ENCODE data around the gene CORO7.

Gene CORO7

DNA sequence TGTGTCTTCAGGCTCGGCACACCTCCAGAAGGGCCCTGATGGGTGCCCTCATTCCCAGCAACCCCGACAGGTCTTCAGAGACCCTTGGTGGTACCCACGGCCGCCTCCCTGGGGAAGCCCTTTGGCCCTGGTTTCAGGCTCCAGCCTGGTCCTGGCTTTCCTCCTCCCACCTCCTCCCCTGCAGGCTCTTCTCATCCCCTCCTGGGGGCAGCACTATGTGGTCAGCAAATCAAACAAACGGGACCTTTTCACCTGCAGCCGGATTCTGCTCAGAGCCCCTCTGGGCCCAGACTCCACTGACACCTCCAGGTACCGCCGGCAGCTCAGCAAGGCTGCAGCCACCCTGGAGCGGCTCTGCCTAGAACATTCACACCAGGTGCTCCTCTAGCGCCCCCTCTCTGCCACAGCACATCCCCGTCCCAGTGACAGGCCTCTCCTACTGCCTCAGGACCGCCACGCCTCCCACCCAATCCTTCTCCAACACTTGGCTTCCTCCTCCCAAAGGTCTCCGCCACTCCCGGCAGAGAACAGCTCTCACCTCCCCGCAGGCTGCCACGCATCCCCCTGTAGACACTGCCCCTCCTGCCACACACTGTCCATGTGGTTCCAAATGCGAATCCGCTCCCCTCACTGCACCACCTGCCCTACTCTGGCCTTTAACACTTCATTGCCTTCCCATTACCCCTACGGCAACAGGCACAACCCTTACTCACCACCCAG lies 12.0 kb downstream of the CORO7 start:
- POLR2A ChIA-PET, result interaction anchor here (0.5 to 1.3 kb wide), 2 partner anchors 11 to 24 kb away, joined by 3 to 6 read pairs; no protein-coding TSS in a partner anchor
- CTCF ChIA-PET, result interaction anchor here (0.8 to 7.4 kb wide), 14 partner anchors 8 to 150 kb away, joined by 3 to 100 read pairs (median 15); partner anchors contain the start of genes CORO7, PAM16 and VASN
- DNase-seq (ENCODE audit: extremely low spot score), result no peak
- TF ChIP-seq, protein P1, sequence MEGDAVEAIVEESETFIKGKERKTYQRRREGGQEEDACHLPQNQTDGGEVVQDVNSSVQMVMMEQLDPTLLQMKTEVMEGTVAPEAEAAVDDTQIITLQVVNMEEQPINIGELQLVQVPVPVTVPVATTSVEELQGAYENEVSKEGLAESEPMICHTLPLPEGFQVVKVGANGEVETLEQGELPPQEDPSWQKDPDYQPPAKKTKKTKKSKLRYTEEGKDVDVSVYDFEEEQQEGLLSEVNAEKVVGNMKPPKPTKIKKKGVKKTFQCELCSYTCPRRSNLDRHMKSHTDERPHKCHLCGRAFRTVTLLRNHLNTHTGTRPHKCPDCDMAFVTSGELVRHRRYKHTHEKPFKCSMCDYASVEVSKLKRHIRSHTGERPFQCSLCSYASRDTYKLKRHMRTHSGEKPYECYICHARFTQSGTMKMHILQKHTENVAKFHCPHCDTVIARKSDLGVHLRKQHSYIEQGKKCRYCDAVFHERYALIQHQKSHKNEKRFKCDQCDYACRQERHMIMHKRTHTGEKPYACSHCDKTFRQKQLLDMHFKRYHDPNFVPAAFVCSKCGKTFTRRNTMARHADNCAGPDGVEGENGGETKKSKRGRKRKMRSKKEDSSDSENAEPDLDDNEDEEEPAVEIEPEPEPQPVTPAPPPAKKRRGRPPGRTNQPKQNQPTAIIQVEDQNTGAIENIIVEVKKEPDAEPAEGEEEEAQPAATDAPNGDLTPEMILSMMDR (IDR thresholded peaks at IDR 0.05; ENCODE audit: control extremely low read depth, extremely low read depth, low read depth, missing control alignments), result peak; percentile 41

DNA sequence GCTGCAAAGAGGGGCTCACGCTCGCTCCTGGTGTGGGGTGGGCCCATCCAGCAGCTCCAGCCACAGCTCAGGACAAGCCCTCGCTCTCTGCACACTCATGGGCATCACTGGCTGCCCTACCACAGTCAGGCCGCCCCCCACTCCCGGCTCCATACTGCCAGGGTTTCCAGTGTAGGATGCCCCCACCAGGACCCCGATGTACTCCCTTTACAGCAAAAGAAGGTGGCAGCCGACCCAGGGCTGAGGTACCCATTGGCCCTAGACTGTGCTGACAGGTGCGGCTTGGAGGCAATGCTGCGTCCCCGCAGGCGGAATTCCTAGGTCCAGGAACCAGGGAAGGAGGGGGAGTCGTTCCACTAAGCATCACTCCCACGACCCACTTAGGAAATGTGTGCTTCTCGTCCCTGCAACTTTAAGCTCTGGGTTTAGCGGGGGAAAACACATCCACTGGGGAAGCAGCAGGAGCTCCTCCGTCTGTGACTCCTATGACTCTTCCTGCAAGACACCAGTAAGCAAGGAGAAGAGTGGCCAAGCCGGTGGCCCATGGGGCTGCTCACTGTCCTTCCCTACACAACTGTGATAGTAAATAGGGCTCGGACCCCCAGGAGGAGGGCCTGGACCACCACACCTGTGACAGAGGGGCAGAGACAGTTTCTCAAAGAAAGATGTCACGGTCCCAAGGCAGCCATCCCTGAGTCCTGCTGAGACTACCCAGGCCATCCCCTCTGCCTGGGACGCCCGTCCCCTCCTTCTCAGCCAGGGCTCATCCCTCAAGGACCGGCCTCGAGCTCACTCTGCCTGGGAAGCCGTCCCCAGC lies 13.1 kb downstream of the CORO7 start:
- ChIA-PET POLR2A (no interaction called here), CTCF (interaction anchor here (0.7 to 7.4 kb wide), 42 partner anchors 8 to 433 kb away, joined by 3 to 100 read pairs (median 6); partner anchors contain the start of genes CORO7, DNAAF8, MGRN1 and PAM16)
- TF ChIP-seq, protein P1 (IDR thresholded peaks at IDR 0.05; ENCODE audit: control extremely low read depth, extremely low read depth, low read depth, missing control alignments), result no peak
- no peak for DNase-seq (ENCODE audit: extremely low spot score)

DNA sequence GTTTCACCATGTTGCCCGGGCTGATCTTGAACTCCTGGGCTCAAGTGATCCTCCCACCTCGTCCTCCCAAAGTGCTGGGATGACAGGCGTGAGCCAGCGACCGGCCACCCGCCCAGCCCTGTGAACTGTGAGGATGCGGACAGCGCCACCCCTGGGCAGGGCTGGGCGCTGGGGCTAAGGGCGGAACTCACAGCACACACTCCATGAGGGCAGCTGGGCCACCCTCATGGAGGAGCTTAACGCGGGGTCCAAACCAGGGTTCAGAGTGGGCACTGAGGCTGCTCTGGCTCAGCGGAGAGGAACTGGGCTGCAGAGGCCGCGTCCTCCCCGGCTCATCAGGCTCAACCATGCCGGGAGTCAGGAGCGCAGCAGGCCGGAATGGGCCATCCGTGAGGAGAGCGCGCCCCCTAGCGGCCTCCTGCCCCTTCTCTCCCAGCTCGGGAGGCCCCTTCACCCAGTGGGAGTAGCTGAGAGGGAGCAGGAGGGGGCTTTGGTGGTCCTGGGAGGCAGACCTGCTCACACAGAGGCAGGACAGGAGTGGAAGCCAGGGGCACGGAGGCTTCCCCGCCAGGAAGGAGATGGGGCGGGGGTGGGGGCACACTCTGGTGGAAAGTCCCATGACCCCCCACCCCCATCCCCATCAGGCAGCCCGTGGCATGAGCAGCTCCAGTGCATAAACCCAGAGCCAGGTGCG lies 13.8 kb downstream of the CORO7 start:
- peak; percentile 90 for DNase-seq (ENCODE audit: extremely low spot score)
- TF ChIP-seq, protein P1 (IDR thresholded peaks at IDR 0.05; ENCODE audit: control extremely low read depth, extremely low read depth, low read depth, missing control alignments), result peak; percentile 97
- POLR2A ChIA-PET, result no interaction called here
- CTCF ChIA-PET, result interaction anchor here (0.7 to 7.4 kb wide), 41 partner anchors 7 to 432 kb away, joined by 3 to 100 read pairs (median 5); partner anchors contain the start of genes CORO7, DNAAF8, MGRN1 and PAM16

DNA sequence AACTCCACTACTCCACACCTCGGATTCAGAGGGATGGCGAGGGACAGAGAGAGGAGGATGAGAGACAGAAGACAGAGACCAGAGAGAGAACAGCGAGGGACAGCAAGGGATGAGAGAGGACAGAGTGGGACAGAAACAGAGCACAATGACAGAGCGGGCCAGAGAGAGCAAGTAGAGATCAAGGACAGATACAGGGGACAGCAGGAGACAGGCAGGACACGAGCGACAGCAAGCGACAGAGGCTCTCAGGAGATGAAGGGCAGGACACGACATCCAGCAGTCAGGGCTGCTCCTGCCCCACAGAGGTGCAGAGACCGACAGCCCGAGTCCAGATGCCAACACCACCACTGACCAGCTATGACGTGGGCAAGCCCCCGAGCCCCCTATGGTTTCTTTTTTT lies 14.9 kb downstream of the CORO7 start:
- POLR2A ChIA-PET, result no interaction called here
- no peak for DNase-seq (ENCODE audit: extremely low spot score)
- CTCF ChIA-PET, result interaction anchor here (0.8 to 7.4 kb wide), 20 partner anchors 8 to 431 kb away, joined by 3 to 100 read pairs (median 8); partner anchors contain the start of genes CORO7, DNAAF8 and PAM16

DNA sequence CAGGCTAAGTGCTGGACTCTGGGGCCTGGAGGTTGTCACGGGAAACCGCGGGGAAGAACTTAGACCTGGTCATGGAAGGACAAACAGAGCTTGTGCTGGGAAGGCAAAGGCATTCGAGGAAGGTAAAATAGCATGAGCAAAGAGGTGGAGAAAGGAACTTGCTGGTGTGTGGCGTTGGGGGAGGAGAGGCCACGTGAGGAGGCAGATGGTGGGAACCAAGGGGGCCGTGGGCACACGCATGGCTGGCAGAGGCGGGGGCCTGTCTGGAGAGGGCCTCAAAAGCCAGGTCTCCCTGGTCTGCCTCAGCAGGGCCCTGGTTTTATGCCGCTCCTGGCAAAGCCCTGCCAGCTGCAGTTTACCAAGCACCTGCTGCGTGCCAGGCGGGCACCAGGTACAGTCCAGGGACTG lies 15.3 kb downstream of the CORO7 start:
- CTCF ChIA-PET, result interaction anchor here (1.0 to 7.4 kb wide), 9 partner anchors 9 to 462 kb away, joined by 3 to 100 read pairs (median 25); partner anchors contain the start of gene CORO7
- TF ChIP-seq, protein P1 (IDR thresholded peaks at IDR 0.05; ENCODE audit: control extremely low read depth, extremely low read depth, low read depth, missing control alignments), result no peak
- no peak for DNase-seq (ENCODE audit: extremely low spot score)
- POLR2A ChIA-PET, result no interaction called here

More for the DNA sequence above, 14.9 kb downstream of the CORO7 start:
- TF ChIP-seq, protein P1 (IDR thresholded peaks at IDR 0.05; ENCODE audit: control extremely low read depth, extremely low read depth, low read depth, missing control alignments), result no peak
